ENCODE data around the gene GPS1. TPM values are rescaled to one million over a fixed set of nuclear protein-coding genes. Genes with fewer than 3 reads are reported as not detected.

GPS1 gene
- total and polyA plus RNA-seq, 2 donors from 2014 or later: 99.3 to 149 TPM

DNA sequence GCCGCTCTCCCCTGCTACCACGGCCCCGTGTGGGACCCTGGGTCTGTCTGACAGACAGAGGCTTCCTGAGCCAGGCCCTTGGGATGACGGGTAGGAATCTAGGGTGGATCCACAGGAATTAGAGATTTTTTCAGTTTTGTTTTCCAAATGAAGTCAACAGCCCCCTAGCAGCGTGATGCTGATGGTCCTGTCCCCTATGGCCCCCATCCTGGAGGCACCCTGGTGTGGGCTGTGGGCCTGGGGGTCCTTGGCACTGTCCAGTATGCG, 44.5 kb upstream of the GPS1 start:
- Histone ChIP-seq H3K27ac (ENCODE audit: low read depth in 2 of 2, low read length in 2 of 2) (no peak overlapping the region), H3K9ac (ENCODE audit: low read length in 3 of 3) (no peak overlapping the region), H3K4me3 (ENCODE audit: low read length in 3 of 3) (no peak overlapping the region), H3K9me3 (ENCODE audit: control insufficient read depth in 2 of 3, insufficient read depth in 1 of 3, low read length in 3 of 3) (no peaks in the 10 kb centered on the region), H3K36me3 (ENCODE audit: control insufficient read depth in 2 of 3, insufficient read depth in 3 of 3, low read length in 3 of 3) (no peaks in the 10 kb centered on the region), H3K27me3 (ENCODE audit: control insufficient read depth, insufficient read depth, low read length) (no peaks in the 10 kb centered on the region), H3K4me1 (ENCODE audit: control insufficient read depth in 2 of 3, insufficient read depth in 2 of 3, low read depth in 1 of 3, low read length in 3 of 3) (peaks cover 0 to 3% (median 0%) of the 10 kb centered on the region in 3 donors)
- intact Hi-C loops (cut with DNase I): no loop called here
- DNase-seq: no peak
- TF ChIP-seq, protein P1, sequence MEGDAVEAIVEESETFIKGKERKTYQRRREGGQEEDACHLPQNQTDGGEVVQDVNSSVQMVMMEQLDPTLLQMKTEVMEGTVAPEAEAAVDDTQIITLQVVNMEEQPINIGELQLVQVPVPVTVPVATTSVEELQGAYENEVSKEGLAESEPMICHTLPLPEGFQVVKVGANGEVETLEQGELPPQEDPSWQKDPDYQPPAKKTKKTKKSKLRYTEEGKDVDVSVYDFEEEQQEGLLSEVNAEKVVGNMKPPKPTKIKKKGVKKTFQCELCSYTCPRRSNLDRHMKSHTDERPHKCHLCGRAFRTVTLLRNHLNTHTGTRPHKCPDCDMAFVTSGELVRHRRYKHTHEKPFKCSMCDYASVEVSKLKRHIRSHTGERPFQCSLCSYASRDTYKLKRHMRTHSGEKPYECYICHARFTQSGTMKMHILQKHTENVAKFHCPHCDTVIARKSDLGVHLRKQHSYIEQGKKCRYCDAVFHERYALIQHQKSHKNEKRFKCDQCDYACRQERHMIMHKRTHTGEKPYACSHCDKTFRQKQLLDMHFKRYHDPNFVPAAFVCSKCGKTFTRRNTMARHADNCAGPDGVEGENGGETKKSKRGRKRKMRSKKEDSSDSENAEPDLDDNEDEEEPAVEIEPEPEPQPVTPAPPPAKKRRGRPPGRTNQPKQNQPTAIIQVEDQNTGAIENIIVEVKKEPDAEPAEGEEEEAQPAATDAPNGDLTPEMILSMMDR (IDR thresholded peaks at IDR 0.05; ENCODE audit: borderline replicate concordance, extremely low read depth, insufficient read depth): no peak
- no peak for FAIRE-seq

DNA sequence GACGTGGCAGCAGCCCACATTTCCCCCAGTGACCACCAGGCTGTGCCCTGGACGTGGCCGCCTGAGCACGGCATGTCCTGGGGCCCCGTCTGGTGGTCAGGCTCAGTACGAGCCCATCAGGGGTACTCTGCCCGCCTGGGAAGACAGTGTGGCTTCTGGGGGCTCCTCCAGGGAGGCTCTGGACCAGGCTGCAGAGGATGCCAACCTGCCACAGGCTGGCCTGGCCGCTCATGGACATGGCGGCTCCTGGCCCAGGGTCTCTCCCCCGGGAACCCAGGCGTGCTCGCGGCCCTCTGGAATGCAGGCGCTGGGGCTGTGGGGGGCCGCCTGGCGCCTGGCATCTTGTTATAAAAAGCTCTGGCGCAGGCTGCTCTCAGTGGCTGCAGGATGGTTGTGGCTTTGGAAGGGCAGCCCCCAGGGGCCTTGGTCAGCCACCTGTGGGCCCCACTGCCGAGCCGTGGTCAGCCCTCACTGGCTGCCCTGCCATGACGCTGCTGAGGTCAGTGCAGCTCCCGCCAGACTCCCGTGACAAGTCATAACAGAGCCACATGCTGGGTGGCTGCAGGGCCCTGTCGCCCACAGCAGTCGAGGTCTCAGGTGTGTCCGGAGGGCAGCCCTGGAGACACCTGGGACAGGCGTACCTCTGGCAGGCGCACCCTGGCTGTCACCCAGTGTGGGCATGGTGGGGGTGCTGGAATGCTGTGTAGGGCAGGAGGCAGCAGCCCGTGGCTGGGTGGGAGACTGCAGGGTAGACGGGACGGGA, 44.0 kb upstream of the GPS1 start:
- TF ChIP-seq, protein P1 (IDR thresholded peaks at IDR 0.05; ENCODE audit: borderline replicate concordance, extremely low read depth, insufficient read depth): no peak
- H3K4me1 ChIP-seq (ENCODE audit: control insufficient read depth in 2 of 3, insufficient read depth in 2 of 3, low read depth in 1 of 3, low read length in 3 of 3): peaks cover 0 to 3% (median 0%) of the 10 kb centered on the region in 3 donors
- H3K27ac ChIP-seq (ENCODE audit: low read depth in 2 of 2, low read length in 2 of 2): no peak overlapping the region
- H3K4me3 ChIP-seq (ENCODE audit: low read length in 3 of 3): no peak overlapping the region
- H3K9ac ChIP-seq (ENCODE audit: low read length in 3 of 3): no peak overlapping the region
- no peak for DNase-seq
- intact Hi-C loops (cut with DNase I): no loop called here
- FAIRE-seq: no peak
- H3K27me3 ChIP-seq (ENCODE audit: control insufficient read depth, insufficient read depth, low read length): no peaks in the 10 kb centered on the region
- no peaks in the 10 kb centered on the region for H3K9me3 ChIP-seq (ENCODE audit: control insufficient read depth in 2 of 3, insufficient read depth in 1 of 3, low read length in 3 of 3)
- H3K36me3 ChIP-seq (ENCODE audit: control insufficient read depth in 2 of 3, insufficient read depth in 3 of 3, low read length in 3 of 3): no peaks in the 10 kb centered on the region

DNA sequence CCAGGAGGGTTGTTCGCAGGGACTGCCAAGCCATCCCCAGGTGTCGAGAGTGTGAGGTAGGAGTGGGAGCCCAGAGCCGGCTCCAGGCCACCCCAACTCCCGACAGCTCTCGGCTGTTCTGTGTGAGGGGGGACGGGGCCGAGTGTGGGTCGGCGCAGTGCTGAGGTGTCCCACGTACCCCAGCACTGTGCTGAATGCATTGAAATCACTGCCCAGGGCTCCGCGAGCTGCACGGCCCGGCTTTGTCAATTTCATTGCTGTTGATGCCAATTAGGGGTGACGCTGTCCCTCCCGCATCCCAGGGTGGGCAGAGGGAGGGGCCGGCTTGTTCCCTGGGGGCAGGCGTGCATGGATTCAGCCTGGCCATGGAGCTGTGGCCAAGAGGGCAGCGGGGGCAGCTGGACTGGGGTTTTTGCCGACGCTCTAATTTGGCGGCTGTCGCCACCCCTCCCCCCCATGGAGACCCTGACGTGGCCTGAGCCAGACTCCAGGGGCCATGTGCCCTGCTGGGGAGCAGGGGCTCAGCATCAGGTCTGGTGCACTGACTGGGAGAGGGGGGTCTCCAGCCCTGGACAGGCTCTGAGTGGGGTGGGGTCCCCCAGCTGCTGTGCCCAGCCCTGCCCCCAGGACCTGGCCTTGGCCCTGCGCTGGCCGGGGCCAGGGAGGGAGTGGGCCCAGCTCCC, 43.3 kb upstream of the GPS1 start:
- intact Hi-C loops (cut with DNase I): no loop called here
- no peak for FAIRE-seq

More for the DNA sequence above, 43.3 kb upstream of the GPS1 start:
- H3K9ac ChIP-seq (ENCODE audit: low read length in 3 of 3): no peak overlapping the region
- H3K27me3 ChIP-seq (ENCODE audit: control insufficient read depth, insufficient read depth, low read length): no peaks in the 10 kb centered on the region
- peaks cover 0 to 1% (median 0%) of the 10 kb centered on the region in 3 donors for H3K4me1 ChIP-seq (ENCODE audit: control insufficient read depth in 2 of 3, insufficient read depth in 2 of 3, low read depth in 1 of 3, low read length in 3 of 3)
- TF ChIP-seq, protein P1 (IDR thresholded peaks at IDR 0.05; ENCODE audit: borderline replicate concordance, extremely low read depth, insufficient read depth): no peak
- H3K27ac ChIP-seq (ENCODE audit: low read depth in 2 of 2, low read length in 2 of 2): no peak overlapping the region
- H3K36me3 ChIP-seq (ENCODE audit: control insufficient read depth in 2 of 3, insufficient read depth in 3 of 3, low read length in 3 of 3): no peaks in the 10 kb centered on the region
- H3K4me3 ChIP-seq (ENCODE audit: low read length in 3 of 3): no peak overlapping the region
- no peaks in the 10 kb centered on the region for H3K9me3 ChIP-seq (ENCODE audit: control insufficient read depth in 2 of 3, insufficient read depth in 1 of 3, low read length in 3 of 3)
- DNase-seq: no peak

Measured in kidney (tissue), 14 donors.